HG03103 (cell line): ENCODE measurements around the gene NT5C3B.
"Not testable (repeated sequence)": the region's sequence is repeated elsewhere in the genome, so short reads cannot be mapped to it uniquely, and the experiment has no call there.

Experiments used
- ATAC-seq: cut with Tn5 transposase; IDR thresholded peaks from one replicate; pipeline ENCODE4 v1.9.1; 2021; ENCODE audit warnings: low read depth; ENCODE audit not compliant: unreplicated experiment

The NT5C3B gene

GRCh38 chr17:41835800-41836549 lies at the start of gene NT5C3B:
Gene NT5C3B (minus strand): TSS chr17:41836232. CDS start chr17:41836193, 39 bp downstream.
- ATAC-seq, result no peak

GRCh38 chr17:41885733-41886132 lies 49.7 kb upstream of the NT5C3B start:
- ATAC-seq, result no peak

GRCh38 chr17:41882756-41883155 lies 46.7 kb upstream of the NT5C3B start:
- ATAC-seq, result no peak

- no peak for ATAC-seq
Measured at GRCh38 chr17:41880130-41880529, 44.1 kb upstream of the NT5C3B start.

- not testable (repeated sequence) for ATAC-seq
Measured at GRCh38 chr17:41874293-41874670, 38.2 kb upstream of the NT5C3B start.

- no peak for ATAC-seq
Measured at GRCh38 chr17:41873559-41874292, 37.7 kb upstream of the NT5C3B start.

GRCh38 chr17:41871789-41872188 lies 35.8 kb upstream of the NT5C3B start:
- no peak for ATAC-seq

GRCh38 chr17:41870627-41871026 lies 34.6 kb upstream of the NT5C3B start:
- ATAC-seq, result no peak

- ATAC-seq, result no peak
Measured at GRCh38 chr17:41870097-41870496, 34.1 kb upstream of the NT5C3B start.

- no peak for ATAC-seq
Measured at GRCh38 chr17:41869426-41869825, 33.4 kb upstream of the NT5C3B start.

- no peak for ATAC-seq
Measured at GRCh38 chr17:41868568-41868967, 32.5 kb upstream of the NT5C3B start.

GRCh38 chr17:41865596-41865893 lies 29.5 kb upstream of the NT5C3B start:
- ATAC-seq, result no peak

GRCh38 chr17:41864836-41865595 lies 29.0 kb upstream of the NT5C3B start, which contains the start of gene KLHL11:
Gene KLHL11 (minus strand): TSS chr17:41865423. CDS start chr17:41865370, 53 bp downstream.
- ATAC-seq, result peak; percentile 71

GRCh38 chr17:41864498-41864835 lies 28.4 kb upstream of the NT5C3B start:
- peak; percentile 9 for ATAC-seq

- ATAC-seq, result no peak
Measured at GRCh38 chr17:41863074-41863848, 27.2 kb upstream of the NT5C3B start.

GRCh38 chr17:41860254-41860931 lies 24.4 kb upstream of the NT5C3B start:
- no peak for ATAC-seq

GRCh38 chr17:41851382-41851781 lies 15.3 kb upstream of the NT5C3B start:
- ATAC-seq, result not testable (repeated sequence)

GRCh38 chr17:41849251-41849990 lies 13.4 kb upstream of the NT5C3B start:
- ATAC-seq, result no peak

- no peak for ATAC-seq
Measured at GRCh38 chr17:41848788-41849187, 12.8 kb upstream of the NT5C3B start.
